HG02852 (cell line): ENCODE results near the gene METTL26.
A peak's percentile ranks its signal among the peaks of the same experiment; 100 is the strongest.

Experiments
- ATAC-seq: cut with Tn5 transposase; IDR thresholded peaks from one replicate; pipeline ENCODE4 v1.9.1; 2021; ENCODE audit warnings: mild to moderate bottlenecking, moderate library complexity; ENCODE audit not compliant: unreplicated experiment

The METTL26 gene

DNA sequence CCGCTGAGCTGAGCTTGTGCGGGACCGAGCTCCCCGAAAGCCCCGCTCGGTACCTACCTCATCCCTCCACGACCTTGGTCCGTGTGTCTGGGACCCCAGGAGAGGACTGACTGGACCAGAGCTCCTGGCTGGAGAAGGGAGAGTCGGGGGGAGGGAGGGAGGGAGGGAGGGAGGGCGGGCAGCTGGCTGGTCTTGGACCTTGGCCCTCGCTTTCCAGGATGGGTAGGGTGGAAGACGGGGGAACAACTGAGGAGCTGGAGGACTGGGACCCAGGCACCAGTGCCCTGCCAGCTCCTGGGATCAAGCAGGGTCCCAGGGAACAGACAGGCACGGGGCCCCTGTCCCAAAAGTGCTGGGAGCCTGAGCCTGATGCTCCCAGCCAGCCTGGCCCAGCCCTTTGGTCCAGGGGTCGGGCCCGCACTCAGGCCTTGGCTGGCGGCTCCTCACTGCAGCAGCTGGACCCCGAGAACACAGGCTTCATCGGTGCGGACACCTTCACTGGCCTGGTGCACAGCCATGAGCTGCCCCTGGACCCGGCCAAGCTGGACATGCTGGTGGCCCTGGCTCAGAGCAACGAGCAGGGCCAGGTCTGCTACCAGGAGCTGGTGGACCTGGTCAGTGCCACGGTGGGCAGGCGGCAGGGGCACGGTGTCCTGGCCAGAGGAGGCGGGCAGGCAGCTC, 39.9 kb upstream of the METTL26 start:
- ATAC-seq: no peak

DNA sequence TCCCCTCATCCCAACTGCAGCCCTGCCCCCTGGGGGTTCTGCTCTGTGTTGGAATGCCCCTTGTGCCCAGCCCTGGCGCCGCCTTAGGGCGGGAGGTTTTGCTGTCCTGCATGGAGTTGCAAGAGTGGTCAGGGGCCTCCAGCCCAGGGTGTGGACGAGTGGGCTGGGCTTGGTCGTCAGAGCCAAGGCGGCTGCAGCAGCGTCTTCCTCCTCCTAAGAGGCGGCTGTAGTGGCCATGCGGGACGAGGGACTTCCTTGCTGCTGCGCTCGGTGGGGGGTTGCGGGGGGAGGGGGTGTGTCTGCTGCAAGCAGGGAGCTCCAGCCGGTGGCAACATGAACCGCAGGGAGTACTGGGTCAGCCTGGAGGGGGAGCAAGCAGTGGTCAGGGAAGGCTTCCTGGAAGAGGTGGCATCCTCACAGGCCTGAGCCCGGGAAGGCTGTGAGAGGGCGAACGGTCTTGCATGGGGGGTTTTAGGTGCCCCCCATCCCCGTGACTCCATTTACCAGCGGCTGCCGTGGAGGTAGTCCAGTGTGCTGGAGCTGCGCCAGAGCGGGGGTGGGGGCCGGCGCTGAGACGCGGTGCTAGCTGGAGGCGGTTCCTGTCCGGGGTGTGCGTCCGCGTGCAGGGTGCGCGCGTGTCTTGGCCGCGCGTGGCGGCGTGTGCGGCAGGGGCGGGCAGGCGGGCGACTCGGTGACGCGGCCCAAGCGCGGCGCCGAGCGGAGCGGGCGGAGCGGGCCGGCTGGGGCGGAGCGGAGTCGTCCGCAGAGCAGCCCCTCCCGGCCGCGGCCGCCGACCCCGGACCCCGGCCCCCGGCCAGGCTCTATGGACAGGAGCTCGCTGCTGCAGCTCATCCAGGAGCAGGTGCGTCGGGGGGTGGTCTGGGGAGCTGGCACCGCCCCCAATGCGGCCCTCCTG, 39.1 kb upstream of the METTL26 start, which contains the start of gene RHBDL1:
RHBDL1 (plus strand) TSS at position 704 of the 916 bp plus-strand sequence; CDS start at position 824, 120 bp downstream.
- no peak for ATAC-seq

DNA sequence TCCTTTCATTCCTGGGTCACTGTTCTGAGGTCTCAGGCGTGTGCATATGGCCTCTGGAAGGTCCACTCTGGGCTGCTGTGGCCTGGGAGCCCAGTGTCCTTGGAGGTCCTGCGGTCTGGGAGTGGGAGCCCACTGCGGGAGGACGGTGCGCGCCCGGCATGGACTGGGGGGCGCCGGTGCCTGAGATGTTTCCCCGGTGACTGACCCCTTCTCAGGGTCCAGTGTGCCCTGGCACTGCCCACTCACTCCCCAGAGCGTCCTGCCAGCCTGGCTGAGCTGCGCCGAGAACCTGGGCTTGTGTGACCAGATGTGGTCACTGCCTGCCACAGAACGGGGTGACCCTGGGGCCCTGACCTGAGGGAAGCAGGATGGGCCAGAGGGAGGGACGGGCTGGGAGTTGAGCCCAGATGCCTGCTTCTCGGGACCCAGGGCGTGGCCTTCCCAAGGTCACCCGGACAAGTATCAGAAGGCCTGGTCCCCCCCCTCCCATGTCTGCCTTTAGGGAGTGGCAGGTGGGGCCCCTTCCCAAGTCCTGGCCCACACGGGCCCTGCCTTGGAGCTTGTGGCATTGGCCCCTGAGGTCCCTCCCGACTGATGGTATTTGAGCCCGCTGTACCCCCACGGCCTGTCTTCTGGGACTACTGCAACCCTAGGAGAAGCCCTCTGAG, 38.2 kb upstream of the METTL26 start:
- ATAC-seq: no peak

DNA sequence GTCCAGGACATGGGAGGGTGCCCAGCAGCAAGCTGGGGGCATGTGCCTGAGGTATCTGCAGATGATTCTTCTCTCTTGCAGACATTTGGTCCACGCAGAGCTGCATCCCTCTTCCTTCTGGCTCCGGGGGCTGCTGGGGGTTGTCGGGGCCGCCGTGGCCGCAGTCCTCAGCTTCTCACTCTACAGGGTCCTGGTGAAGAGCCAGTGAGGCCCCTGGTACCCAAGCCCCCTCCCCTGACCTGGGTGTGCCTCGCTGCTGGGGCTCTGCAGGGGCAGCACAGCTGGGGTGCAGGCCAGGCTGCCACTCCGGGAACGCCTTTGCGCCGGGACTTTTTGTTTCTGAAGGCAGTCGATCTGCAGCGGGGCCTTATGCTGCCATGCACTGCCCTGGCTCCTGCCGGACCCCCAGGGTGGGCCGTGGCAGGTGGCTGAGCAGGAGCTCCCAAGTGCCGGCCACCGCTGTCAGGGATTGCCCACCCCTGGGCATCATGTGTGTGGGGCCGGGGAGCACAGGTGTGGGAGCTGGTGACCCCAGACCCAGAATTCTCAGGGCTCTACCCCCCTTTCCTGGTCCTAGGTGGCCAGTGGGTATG, 37.4 kb upstream of the METTL26 start:
- ATAC-seq: no peak

DNA sequence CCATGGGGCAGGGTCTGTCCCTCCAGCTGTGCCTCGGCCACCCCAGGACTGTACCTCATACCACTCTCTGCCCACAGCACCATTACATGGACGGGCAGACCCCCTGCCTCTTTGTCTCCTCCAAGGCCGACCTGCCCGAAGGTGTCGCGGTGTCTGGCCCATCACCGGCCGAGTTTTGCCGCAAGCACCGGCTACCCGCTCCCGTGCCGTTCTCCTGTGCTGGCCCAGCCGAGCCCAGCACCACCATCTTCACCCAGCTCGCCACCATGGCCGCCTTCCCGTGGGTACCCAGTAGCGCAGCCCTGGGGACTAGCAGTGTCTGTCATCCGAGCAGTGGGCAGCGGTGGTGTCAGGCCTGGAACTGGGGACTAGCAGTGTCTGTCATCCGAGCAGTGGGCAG, 36.7 kb upstream of the METTL26 start:
- no peak for ATAC-seq

DNA sequence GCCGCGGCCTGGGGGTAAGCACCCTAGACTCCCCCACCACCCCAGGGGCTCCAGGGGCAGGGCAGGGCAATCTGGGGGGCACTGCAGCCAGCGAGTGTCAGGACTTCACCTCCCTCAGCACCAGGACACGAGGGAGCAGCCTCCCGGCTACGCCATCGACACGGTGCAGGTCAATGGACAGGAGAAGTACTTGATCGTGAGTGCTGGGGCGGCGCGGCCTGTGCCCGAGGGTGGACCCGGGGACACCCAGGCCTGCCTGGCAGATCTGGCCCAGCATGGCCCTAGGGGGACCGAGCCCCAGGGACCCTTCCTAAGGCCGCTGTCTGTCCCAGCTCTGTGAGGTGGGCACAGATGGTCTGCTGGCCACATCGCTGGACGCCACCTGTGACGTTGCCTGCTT, 36.3 kb upstream of the METTL26 start:
- no peak for ATAC-seq

DNA sequence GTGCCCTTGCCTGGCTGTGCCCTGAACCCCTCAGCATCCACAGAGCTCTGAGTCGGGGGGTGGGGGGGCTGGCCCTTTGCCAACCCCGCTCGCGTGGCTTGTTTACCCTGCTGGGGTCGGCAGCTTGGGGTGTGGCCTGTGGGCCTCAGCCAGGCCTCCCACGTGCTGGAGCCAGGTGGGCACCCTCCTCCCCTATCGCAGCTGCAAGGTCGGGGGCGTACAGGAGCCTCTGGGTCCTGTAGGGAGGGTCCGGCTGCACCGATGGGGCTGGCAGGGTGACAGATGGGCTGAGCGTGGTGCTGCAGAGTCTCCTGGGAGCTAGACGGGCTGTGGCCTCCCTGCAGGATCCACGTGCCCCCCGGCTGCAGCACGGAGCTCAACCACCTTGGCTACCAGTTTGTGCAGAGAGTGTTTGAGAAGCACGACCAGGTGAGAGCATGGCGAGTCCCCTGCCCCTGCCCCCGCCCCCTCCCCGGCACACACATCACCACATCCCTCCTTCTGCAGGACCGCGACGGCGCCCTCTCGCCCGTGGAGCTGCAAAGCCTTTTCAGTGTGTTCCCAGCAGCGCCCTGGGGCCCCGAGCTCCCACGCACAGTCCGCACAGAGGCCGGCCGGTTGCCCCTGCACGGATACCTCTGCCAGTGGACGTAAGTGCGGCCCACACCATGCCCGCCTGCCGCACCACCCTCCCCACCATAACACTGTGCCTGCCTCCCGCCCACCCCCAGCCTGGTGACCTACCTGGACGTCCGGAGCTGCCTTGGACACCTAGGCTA, 35.4 kb upstream of the METTL26 start:
- no peak for ATAC-seq

DNA sequence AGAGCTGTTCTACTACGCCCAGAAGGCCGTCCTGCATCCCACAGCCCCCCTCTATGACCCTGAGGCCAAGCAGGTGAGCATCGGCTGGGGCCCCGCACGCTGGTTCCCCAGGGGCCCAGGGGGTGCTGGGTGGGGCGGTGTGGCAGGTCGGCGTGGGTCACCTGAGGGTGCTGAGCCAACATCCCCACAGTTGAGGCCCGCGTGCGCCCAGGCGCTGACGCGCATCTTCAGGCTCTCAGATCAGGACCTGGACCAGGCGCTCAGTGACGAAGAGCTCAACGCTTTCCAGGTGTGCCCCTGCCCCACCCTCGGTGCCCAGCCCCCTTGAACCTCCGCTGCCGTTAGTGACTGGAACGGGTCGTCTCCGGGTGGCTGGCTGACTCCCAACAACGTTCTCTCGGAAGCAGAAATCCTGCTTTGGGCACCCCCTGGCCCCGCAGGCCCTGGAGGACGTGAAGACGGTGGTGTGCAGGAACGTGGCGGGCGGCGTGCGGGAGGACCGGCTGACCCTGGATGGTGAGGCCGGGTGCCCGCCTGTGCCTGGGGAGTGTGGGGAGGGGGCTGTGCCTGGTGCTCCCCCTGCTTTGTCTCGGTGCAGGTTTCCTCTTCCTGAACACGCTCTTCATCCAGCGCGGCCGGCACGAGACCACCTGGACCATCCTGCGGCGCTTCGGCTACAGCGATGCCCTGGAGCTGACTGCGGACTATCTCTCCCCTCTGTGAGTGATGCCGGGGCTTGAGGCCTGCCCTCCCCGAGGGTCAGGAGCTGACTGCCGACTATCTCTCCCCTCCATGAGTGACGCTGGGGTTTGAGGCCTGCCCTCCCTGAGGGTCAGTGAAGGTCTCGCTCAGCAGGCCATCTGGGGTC, 34.6 kb upstream of the METTL26 start:
- no peak for ATAC-seq

DNA sequence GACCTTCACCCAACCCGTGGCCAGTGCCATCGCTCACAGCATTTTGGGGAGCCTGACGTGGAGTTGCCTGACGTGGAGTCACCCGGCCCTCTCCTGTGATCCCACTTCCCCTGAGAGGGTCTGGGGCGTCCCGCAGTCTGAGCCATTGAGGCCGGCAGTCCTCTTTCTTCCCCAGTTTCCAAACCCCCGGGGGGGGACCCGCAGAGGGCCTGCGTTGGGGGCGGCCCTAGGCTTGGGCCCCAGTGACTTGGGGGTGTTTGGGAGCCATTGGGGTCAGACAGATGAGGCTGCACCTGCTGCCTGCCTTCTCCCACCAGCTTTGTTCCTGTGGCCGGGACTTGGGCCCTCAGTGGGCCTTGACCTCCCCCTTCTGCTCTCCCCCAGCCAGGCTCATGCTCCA, 33.6 kb upstream of the METTL26 start:
- ATAC-seq: no peak

DNA sequence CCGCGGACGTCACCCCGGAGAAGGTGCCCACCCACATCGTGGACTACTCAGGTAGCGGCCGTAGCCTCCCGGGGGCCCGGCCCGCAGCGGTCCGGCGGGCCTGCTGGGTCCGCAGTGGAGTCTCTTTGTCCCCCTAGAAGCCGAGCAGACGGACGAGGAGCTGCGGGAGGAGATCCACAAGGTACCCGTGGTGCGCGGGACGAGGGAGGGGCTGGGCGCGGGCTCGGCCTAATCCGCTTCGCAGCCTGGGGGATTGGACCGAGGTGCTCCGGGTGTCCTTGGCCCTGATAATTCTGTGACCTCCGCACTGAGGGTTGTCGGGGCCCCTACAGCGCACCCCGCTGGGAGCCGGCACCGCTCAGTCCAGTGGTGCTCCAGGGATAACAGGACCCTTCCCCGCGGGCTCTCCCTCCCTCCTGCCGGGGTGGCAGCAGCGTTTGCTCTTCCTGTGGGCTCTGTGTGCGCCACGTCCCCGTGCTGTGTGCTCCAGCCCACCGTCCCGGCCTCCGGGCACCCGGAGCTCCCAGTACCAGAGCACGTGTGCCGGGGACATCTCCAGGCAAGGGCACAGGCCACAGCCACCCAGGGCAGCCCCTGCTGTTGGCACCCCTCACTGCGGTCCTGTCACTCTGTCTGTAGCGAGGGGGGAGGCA, 32.5 kb upstream of the METTL26 start:
- ATAC-seq: peak; percentile 10

DNA sequence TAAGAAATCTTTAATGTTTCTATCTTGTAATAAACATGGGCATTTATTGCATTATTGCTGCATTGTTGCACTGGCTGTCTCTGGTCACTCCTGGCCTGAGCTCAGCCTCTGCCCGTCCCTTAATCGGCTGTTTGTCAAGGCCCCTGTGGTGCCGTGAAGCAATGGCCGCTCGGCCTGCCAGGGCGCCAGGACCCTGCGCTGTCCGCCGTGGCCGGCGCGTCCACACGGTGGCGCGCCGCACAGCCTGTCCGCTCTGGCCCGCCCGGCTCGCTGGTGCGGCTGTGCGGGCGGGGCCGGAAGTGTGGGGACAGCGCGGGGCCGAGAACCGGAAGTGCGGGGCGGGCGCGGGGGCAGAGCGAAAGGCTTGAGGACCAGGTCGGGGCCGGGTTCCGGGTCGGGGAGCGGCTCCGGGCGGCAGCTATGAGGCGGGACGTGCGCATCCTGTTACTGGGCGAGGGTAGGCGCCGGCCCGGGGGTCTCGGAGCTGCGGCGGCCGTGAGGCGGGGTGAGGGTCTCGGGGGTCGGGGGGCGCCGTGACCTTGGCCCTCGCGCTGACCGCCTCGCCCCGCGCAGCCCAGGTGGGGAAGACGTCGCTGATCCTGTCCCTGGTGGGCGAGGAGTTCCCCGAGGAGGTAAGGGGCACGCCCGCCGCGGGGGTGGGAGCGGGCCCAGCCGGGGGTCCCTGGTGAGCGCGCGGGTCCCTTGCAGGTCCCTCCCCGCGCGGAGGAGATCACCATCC, 31.8 kb upstream of the METTL26 start, which contains the start of gene RHOT2:
RHOT2 (plus strand) TSS at position 353 of the 739 bp plus-strand sequence; CDS start at position 421, 68 bp downstream.
- ATAC-seq: peak; percentile 80

DNA sequence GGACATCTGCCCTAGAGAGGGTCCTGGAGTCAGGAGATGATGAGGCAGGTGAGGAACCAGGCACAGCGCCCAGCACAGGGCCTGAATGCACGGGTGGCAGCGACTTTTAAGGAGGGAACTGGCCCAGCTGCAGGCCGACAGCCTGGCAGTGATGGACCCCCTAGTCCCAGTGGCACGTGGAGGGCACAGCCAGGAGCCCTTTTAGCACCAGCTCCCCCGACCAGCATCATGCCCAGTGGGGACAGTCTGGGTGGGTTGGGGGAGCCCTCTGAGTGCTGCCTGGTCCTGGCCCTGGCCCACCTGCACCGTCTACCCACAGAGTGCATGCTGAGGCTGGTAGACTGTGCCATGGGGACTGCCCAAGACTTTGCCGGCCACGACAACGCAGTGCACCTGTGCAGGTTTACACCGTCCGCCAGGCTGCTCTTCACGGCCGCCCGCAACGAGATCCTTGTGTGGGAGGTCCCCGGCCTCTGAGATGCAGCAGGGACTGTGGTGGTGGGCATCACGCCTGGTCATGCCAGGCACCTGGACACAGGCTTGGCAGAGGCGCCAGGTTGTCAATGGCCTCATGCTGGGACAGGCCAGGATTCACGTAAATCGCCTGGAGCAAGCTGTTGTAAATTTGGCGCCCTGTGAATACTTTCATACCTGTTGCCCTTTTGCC, 31.1 kb upstream of the METTL26 start:
- ATAC-seq: no peak

DNA sequence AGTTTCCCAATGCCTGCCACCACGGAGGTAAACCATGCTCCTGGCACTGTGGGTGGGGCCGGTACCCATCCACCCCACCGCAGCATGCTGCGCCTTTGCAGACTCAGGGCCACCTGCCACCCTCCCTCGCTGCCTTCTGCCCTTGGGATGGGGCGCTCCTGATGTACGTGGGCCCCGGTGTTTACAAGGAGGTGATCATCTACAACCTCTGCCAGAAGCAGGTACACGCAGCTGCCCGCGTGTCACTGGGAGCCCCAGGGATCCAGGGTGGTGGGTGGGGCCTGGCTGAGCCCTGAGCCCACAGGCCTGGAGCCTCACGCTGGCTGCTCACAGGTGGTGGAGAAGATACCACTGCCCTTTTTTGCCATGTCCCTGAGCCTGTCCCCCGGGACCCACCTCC, 30.5 kb upstream of the METTL26 start:
- ATAC-seq: no peak

DNA sequence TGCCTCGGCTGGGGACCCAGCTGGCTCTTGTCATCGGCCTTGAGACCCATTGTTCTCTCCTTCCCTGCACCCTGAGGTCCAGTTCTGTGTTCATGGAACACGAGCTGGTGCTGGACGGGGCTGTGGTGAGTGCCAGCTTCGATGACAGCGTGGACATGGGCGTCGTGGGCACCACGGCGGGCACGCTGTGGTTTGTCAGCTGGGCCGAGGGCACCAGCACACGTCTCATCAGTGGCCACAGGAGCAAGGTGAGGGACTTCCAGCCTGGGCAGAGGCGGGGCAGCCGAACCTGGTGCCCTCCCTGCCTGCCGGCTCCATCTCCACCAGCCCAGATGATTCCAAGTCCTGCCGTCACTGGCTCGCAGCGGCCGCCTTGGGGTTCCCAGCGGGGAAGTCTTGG, 26.5 kb upstream of the METTL26 start:
- no peak for ATAC-seq

DNA sequence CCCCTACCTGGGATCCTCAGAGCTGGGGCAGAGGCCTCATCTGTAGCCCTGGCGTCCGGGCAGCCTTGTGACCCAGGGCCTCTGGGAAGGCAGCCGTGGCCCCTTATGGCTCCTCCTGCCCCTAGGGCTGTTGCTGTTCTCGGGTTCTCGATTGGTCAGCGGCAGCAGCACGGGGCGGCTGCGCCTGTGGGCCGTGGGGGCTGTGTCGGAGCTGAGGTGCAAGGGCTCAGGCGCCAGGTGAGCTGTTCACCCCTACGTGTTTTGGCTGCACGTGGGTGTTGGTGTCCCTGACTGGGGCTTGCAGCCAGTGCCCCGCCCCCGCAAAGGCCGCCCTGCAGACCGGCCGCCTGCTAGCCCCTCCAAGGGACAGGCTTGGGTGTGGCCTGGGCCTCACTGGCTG, 26.0 kb upstream of the METTL26 start:
- no peak for ATAC-seq

DNA sequence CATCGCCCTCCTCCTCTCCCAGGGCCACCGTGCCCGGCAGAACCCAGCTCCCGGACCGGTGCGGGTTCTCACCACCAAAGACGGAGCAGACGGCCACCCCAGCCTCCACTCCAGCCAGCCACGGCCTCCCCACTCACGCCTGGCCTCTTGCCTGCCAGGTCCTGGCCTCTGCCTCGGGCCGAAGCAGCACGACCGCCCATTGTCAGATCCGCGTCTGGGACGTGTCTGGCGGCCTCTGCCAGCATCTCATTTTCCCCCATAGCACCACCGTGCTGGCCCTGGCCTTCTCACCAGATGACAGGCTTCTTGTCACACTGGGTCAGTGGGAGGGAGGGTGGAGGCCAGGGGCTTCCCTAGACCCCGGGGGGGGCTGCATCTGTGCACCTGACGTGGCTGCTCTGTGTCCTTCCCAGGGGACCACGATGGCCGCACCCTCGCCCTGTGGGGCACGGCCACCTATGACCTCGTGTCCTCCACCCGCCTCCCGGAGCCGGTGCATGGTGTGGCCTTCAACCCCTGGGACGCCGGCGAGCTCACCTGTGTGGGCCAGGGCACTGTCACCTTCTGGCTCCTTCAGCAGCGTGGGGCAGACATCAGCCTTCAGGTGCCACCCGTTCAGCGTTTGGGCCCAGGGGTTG, 25.2 kb upstream of the METTL26 start:
- peak; percentile 17 for ATAC-seq
